Measurements from ENCODE around the gene JAKMIP2. TPM values are rescaled to one million over a fixed set of nuclear protein-coding genes. Genes with fewer than 3 reads are reported as not detected.

Gene JAKMIP2
- total and polyA plus RNA-seq, 2 experiments from 2014 or later = 1.4 to 4.3 TPM

- Histone ChIP-seq H3K79me2 (no peaks in the 10 kb centered on the region), H3K4me2 (peak overlapping the region; percentile 73), H4K20me1 (ENCODE audit: insufficient read depth, poor library complexity, severe bottlenecking) (no peaks in the 10 kb centered on the region), H3K4me1 (ENCODE audit: insufficient read depth) (peaks cover 6% of the 10 kb centered on the region), H3K4me3 (no peak overlapping the region), H3K9me3 (ENCODE audit: low read depth) (no peaks in the 10 kb centered on the region), H3K27me3 (no peaks in the 10 kb centered on the region), H3K9me2 (replicated peaks; ENCODE audit: insufficient read depth) (no peaks in the 10 kb centered on the region), H2AFZ (peak overlapping the region; percentile 28), H3K36me3 (replicated peaks; ENCODE audit: insufficient read depth, low read depth) (no peaks in the 10 kb centered on the region), H3K27ac (peak overlapping the region; percentile 54)
- DNase-seq (ENCODE audit: low spot score) = peak; percentile 56
- TF ChIP-seq EZH2phosphoT487 (IDR thresholded peaks at IDR 0.05; ENCODE audit: low read depth, severe bottlenecking, unreplicated experiment) = no peak
- no peak for TF ChIP-seq EZH2 (IDR thresholded peaks at IDR 0.05; ENCODE audit: borderline replicate concordance)
- no peak for TF ChIP-seq CTCF (IDR thresholded peaks at IDR 0.05; ENCODE audit: poor library complexity)
- whole genome bisulfite sequencing (ENCODE audit: low lambda C conversion rate, missing lambda C conversion rate) = 44% methylated on average over 11 of the region's 11 CpGs
Measured at GRCh38 chr5:147645197-147645596, 137.3 kb downstream of the JAKMIP2 start.

- Histone ChIP-seq H3K27ac (no peak overlapping the region), H3K36me3 (replicated peaks; ENCODE audit: insufficient read depth, low read depth) (no peaks in the 10 kb centered on the region), H3K79me2 (no peaks in the 10 kb centered on the region), H3K4me1 (ENCODE audit: insufficient read depth) (peaks cover 6% of the 10 kb centered on the region), H3K9me2 (replicated peaks; ENCODE audit: insufficient read depth) (no peaks in the 10 kb centered on the region), H3K27me3 (no peaks in the 10 kb centered on the region), H3K4me2 (peak overlapping the region; percentile 73), H2AFZ (peak overlapping the region; percentile 28), H3K4me3 (no peak overlapping the region), H4K20me1 (ENCODE audit: insufficient read depth, poor library complexity, severe bottlenecking) (no peaks in the 10 kb centered on the region), H3K9me3 (ENCODE audit: low read depth) (no peaks in the 10 kb centered on the region)
- 81% methylated on average over 1 of the region's 1 CpG for WGBS (ENCODE audit: low lambda C conversion rate, missing lambda C conversion rate)
- no peak for DNase-seq (ENCODE audit: low spot score)
- no peak for TF ChIP-seq EZH2 (IDR thresholded peaks at IDR 0.05; ENCODE audit: borderline replicate concordance)
- no peak for TF ChIP-seq EZH2phosphoT487 (IDR thresholded peaks at IDR 0.05; ENCODE audit: low read depth, severe bottlenecking, unreplicated experiment)
- TF ChIP-seq CTCF (IDR thresholded peaks at IDR 0.05; ENCODE audit: poor library complexity) = no peak
Measured at GRCh38 chr5:147644460-147644859, 138.1 kb downstream of the JAKMIP2 start.

- WGBS (ENCODE audit: low lambda C conversion rate, missing lambda C conversion rate) = 70% methylated on average over 1 of the region's 1 CpG
- TF ChIP-seq CTCF (IDR thresholded peaks at IDR 0.05; ENCODE audit: poor library complexity) = no peak
- Histone ChIP-seq H3K27ac (no peak overlapping the region), H3K4me1 (ENCODE audit: insufficient read depth) (peaks cover 6% of the 10 kb centered on the region), H3K4me3 (no peak overlapping the region), H3K9me3 (ENCODE audit: low read depth) (no peaks in the 10 kb centered on the region), H3K9me2 (replicated peaks; ENCODE audit: insufficient read depth) (no peaks in the 10 kb centered on the region), H3K79me2 (no peaks in the 10 kb centered on the region), H4K20me1 (ENCODE audit: insufficient read depth, poor library complexity, severe bottlenecking) (no peaks in the 10 kb centered on the region), H3K4me2 (no peak overlapping the region), H2AFZ (no peak overlapping the region), H3K27me3 (no peaks in the 10 kb centered on the region), H3K36me3 (replicated peaks; ENCODE audit: insufficient read depth, low read depth) (no peaks in the 10 kb centered on the region)
- DNase-seq (ENCODE audit: low spot score) = no peak
Measured at GRCh38 chr5:147643142-147643541, 139.4 kb downstream of the JAKMIP2 start.

GRCh38 chr5:147642666-147643065 is 139.9 kb downstream of the JAKMIP2 start:
- no peak overlapping the region for H3K4me2 ChIP-seq
- no peak overlapping the region for H2AFZ ChIP-seq
- H3K36me3 ChIP-seq (replicated peaks; ENCODE audit: insufficient read depth, low read depth) = no peaks in the 10 kb centered on the region
- no peaks in the 10 kb centered on the region for H4K20me1 ChIP-seq (ENCODE audit: insufficient read depth, poor library complexity, severe bottlenecking)
- TF ChIP-seq EZH2phosphoT487 (IDR thresholded peaks at IDR 0.05; ENCODE audit: low read depth, severe bottlenecking, unreplicated experiment) (no peak), CTCF (IDR thresholded peaks at IDR 0.05; ENCODE audit: poor library complexity) (no peak), EZH2 (IDR thresholded peaks at IDR 0.05; ENCODE audit: borderline replicate concordance) (no peak)
- peaks cover 6% of the 10 kb centered on the region for H3K4me1 ChIP-seq (ENCODE audit: insufficient read depth)
- no peaks in the 10 kb centered on the region for H3K9me2 ChIP-seq (replicated peaks; ENCODE audit: insufficient read depth)
- no peak overlapping the region for H3K4me3 ChIP-seq
- WGBS (ENCODE audit: low lambda C conversion rate, missing lambda C conversion rate) = 84% methylated on average over 3 of the region's 3 CpGs
- no peak for DNase-seq (ENCODE audit: low spot score)
- H3K9me3 ChIP-seq (ENCODE audit: low read depth) = no peaks in the 10 kb centered on the region
- no peaks in the 10 kb centered on the region for H3K79me2 ChIP-seq
- H3K27me3 ChIP-seq = no peaks in the 10 kb centered on the region
- H3K27ac ChIP-seq = no peak overlapping the region

All from hepatocyte (in vitro differentiated cells).